Heart left ventricle (tissue), 16 donors: Measurements from ENCODE around the gene TOX2. TPM values are rescaled to one million over a fixed set of nuclear protein-coding genes. Genes with fewer than 3 reads are reported as not detected.
"Not testable (repeated sequence)": the region's sequence is repeated elsewhere in the genome, so short reads cannot be mapped to it uniquely, and the experiment has no call there.

Source experiments
- ATAC-seq, 4 donors: fragments of 200-7000 bp; cut with Tn5 transposase; one replicate each; pipeline ENCODE4 v1.9.1; 2020 to 2022; ENCODE audit warnings: moderate library complexity in 4 of 4, mild to moderate bottlenecking in 3 of 4, moderate number of reproducible peaks in 1 of 4
- DNase-seq, 5 donors: peaks; one replicate each; pipeline ENCODE4 v3.0.0-alpha.2; 2020
- H3K27ac ChIP-seq, 12 donors: fragments of 200-600 bp; sonication (generic) in 4 of 12; one replicate each; pipeline versions ENCODE4 v1.5.0 to v1.8.0; 2016 to 2022; ENCODE audit warnings: mild to moderate bottlenecking in 2 of 12
- H3K27me3 ChIP-seq, 9 donors: fragments of 200-600 bp; sonication (generic) in 2 of 9; one replicate each; pipeline versions ENCODE4 v1.5.1 to v1.8.0; 2016 to 2022; ENCODE audit warnings: mild to moderate bottlenecking in 3 of 9
- H3K36me3 ChIP-seq, 9 donors: fragments of 200-600 bp; sonication (generic) in 2 of 9; one replicate each; pipeline versions ENCODE4 v1.5.0 to v1.8.0; 2018 to 2022; ENCODE audit warnings: mild to moderate bottlenecking in 2 of 9
- H3K4me1 ChIP-seq, 12 donors: fragments of 200-600 bp; sonication (generic) in 4 of 12; one replicate each; pipeline versions ENCODE4 v1.5.0 to v1.8.0; 2016 to 2022; ENCODE audit warnings: mild to moderate bottlenecking in 3 of 12
- H3K4me3 ChIP-seq, 12 donors: fragments of 200-600 bp; sonication (generic) in 4 of 12; one replicate each; pipeline versions ENCODE4 v1.5.0 to v1.8.0; 2017 to 2022; ENCODE audit warnings: mild to moderate bottlenecking in 9 of 12, moderate library complexity in 4 of 12
- H3K9me3 ChIP-seq, 12 donors: fragments of 200-600 bp; sonication (generic) in 4 of 12; one replicate each; pipeline versions ENCODE4 v1.5.0 to v1.8.0; 2016 to 2022; ENCODE audit warnings: mild to moderate bottlenecking in 1 of 12
- CTCF ChIP-seq, 12 donors: fragments of 200-600 bp; sonication (generic) in 4 of 12; IDR thresholded peaks; one replicate each; pipeline versions ENCODE4 v1.5.0 to v1.8.0; 2018 to 2022; ENCODE audit warnings: antibody characterized with exemption in 12 of 12, mild to moderate bottlenecking in 5 of 12
- POLR2A ChIP-seq, 2 donors: fragments of 450-650 bp; IDR thresholded peaks; one replicate each; pipeline ENCODE4 v1.6.1; 2017; ENCODE audit warnings: antibody characterized with exemption in 2 of 2, mild to moderate bottlenecking in 2 of 2, moderate library complexity in 2 of 2
- whole genome bisulfite sequencing, 4 donors: extraction: QIAGEN DNeasy Blood & Tissue Kit in 2 of 4; methylation state at CpG; one replicate each; pipeline versions ENCODE4 v1.1.5 to v1.1.7; 2013 to 2018; 5-methylcytosine and 5-hydroxymethylcytosine counted together
- intact Hi-C, 10 donors: fragments of 100-400 bp; cut with DNase I; formaldehyde crosslinking; loops; one replicate each; pipeline versions ENCODE4 v1.11.1 to v1.14.2; 2022
- polyA plus RNA-seq, 2 donors: library from polyadenylated mRNA; stranded (reverse); fragments of 200-250 nt; gene quantifications; one replicate each; pipeline ENCODE4 v1.2.3, GENCODE V29; 2013
- total RNA-seq, 9 donors: library from RNA; depleted of rRNA in 2 of 9; stranded (reverse); fragments of >200 nt in 2 of 9; fragmentation: NEBNext Ultra II Directional in 3 of 9; extraction: Animal tissue kit (Norgen Biotek cat#: 25700) in 3 of 9; gene quantifications; one replicate each; pipeline versions ENCODE4 v1.1.0 to v1.2.4, GENCODE V29; 2016 to 2023
- donor health status: ischemic (EF 13 %, LVEDD 7.1; RV severe dilation, severe dysfunction).
- donor health status: healthy with polysubstance abuse.
- donor health status: DM: no; HTN: yes; CAD: no.
- donor health status: DM: no; HTN: no; CAD: no.
- donor health status: ischemic (EF 25% LVEDD 6.9; RV normal size, moderate dysfunction).
- donor health status: ischemic (EF 25% LVEDD 5.7; RV mildly dilated, moderate dysfunction).
- donor health status: healthy.
- donor health status: DM: yes; HTN: yes; CAD: no.
- donor health status: ischemic (EF 35%, LVEDD 5.7; RV mildly dilated, moderate dysfunction).
- donor health status: nonischemic (EF 11% LVEDD 7.7; RV severe dilation, severe dysfunction).
- donor health status: DM: yes; HTN: yes; CAD: no.
- donor health status: PGD.
- donor health status: ischemic (EF 29% LVEDD 5.4; RV normal size, mild dysfunction).
- donor health status: nonischemic (EF 23%, LVEDD 6.1; RV moderate dilation, normal function).

Gene TOX2
- total and polyA plus RNA-seq, 11 donors = 0.53 to 3.0 (median 0.91) TPM

DNA sequence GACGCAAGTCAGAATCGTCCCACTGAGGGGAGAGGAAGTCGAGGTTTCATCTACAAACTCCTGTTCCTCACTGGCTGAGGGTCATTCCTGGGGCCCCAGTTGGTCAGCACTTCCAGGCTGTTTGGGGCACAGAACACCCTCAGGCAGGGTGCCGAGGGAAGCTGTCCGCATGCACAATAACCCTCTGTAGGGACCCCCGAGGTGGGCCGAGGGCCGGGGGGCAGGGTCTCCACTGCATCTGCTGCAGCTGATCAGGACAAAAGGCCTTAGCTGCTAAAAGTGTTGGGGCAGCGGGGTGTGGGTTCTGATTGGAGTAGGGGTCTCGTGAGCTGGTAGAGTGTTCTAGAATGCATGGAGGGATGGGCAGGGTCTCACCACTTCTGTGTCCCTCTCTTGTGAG lies 125.1 kb downstream of the TOX2 start:
- no peak for TF ChIP-seq CTCF (IDR thresholded peaks at IDR 0.05)
- TF ChIP-seq POLR2A (IDR thresholded peaks at IDR 0.05) = no peak
- ATAC-seq (no peak), DNase-seq (peak in 1 of 5 donors; percentile 12)
- Histone ChIP-seq H3K4me1 (peaks cover 0 to 3% (median 0%) of the 10 kb centered on the region in 12 donors), H3K4me3 (no peak overlapping the region), H3K36me3 (no peaks in the 10 kb centered on the region), H3K27ac (no peak overlapping the region), H3K27me3 (peaks cover 0 to 39% (median 8%) of the 10 kb centered on the region in 9 donors), H3K9me3 (no peaks in the 10 kb centered on the region)
- intact Hi-C loops = no loop called here
- WGBS, 4 donors = 75 to 87% (median 76%) methylated on average over 7 to 10 of the region's 10 CpGs

DNA sequence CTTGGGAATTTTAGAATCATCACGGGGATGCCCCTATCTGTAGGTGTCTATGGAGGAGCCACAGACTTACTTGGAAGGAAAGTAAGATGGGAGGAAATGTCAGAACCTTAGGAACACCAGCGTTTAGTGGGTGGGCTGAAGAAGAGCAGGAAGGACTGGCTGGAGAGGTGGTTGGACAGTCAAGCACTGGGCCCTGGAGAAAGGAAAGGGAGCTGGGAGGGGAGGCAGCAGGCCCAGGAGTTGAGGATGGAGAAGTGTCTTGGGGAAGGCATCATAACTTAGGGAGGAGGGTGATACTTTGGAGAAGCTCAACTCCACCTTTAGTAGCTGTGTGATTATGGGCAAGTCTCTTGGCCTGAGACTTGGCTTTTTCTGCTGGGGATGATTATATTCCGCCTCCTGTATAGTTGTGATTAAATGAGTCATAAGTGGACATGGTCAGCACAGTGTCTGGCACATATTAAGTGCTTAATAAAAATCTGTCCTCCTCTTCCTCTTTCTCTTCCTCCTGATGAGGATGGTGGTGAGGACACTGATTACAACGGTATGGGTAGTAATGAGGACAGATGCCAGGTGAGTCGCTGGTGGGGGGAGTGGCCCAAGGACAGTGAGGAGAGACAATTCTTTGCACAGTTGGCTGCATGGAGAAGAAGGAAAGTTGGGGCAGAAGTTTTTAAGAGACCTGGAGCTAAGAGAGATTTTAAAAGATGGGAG lies 125.7 kb downstream of the TOX2 start:
- H3K27ac ChIP-seq = no peak overlapping the region
- no peak for TF ChIP-seq POLR2A (IDR thresholded peaks at IDR 0.05)
- TF ChIP-seq CTCF (IDR thresholded peaks at IDR 0.05) = no peak
- H3K27me3 ChIP-seq = peaks cover 0 to 40% (median 8%) of the 10 kb centered on the region in 9 donors
- intact Hi-C loops = no loop called here
- no peaks in the 10 kb centered on the region for H3K36me3 ChIP-seq
- no peaks in the 10 kb centered on the region for H3K9me3 ChIP-seq
- DNase-seq = peak in 1 of 5 donors; percentile 5
- H3K4me3 ChIP-seq = no peak overlapping the region
- peaks cover 0 to 3% (median 0%) of the 10 kb centered on the region in 12 donors for H3K4me1 ChIP-seq
- WGBS, 4 donors = 81 to 89% (median 83%) methylated on average over 5 of the region's 5 CpGs
- ATAC-seq = no peak

- Histone ChIP-seq H3K27me3 (peaks cover 0 to 40% (median 8%) of the 10 kb centered on the region in 9 donors), H3K9me3 (no peaks in the 10 kb centered on the region), H3K4me1 (peaks cover 0 to 3% (median 0%) of the 10 kb centered on the region in 12 donors), H3K27ac (no peak overlapping the region), H3K36me3 (no peaks in the 10 kb centered on the region), H3K4me3 (no peak overlapping the region)
- WGBS, 4 donors = 81 to 87% (median 83%) methylated on average over 8 of the region's 8 CpGs
- ATAC-seq = no peak
- TF ChIP-seq POLR2A (IDR thresholded peaks at IDR 0.05) = no peak
- no peak for TF ChIP-seq CTCF (IDR thresholded peaks at IDR 0.05)
- intact Hi-C loops = no loop called here
- DNase-seq = peak in 1 of 5 donors; percentile 12
These were observed 126.3 kb downstream of the TOX2 start for GRCh38 chr20:44041001-44041400.

DNA sequence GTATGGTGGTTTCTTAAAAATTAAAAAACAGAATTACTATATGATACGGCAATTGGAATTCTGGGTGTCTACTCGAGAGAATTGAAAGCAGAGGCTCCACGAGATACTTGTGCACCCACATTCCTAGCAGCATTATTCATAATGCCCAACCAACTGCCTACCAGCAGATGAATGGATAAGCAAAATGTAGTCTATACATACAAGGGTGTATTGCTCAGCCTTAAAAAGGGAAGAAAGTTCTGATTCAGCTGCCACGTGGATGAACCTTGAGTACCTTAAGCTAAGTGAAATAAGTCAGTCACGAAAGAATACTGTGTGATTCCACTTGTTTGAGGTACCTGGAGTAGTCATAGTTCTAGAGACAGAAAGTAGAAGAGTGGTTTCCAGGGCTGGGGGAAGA lies 130.1 kb downstream of the TOX2 start:
- H3K27me3 ChIP-seq = peaks cover 0 to 12% (median 0%) of the 10 kb centered on the region in 9 donors
- ATAC-seq, intact Hi-C loops, H3K4me1 ChIP-seq, H3K27ac ChIP-seq, H3K9me3 ChIP-seq, DNase-seq, H3K4me3 ChIP-seq, H3K36me3 ChIP-seq: not testable (repeated sequence)
- 82 to 91% (median 91%) methylated on average over 5 of the region's 5 CpGs for WGBS, 4 donors

GRCh38 chr20:44050327-44050726 lies 135.7 kb downstream of the TOX2 start:
- Histone ChIP-seq H3K36me3 (no peaks in the 10 kb centered on the region), H3K27ac (no peak overlapping the region), H3K4me1 (no peaks in the 10 kb centered on the region), H3K4me3 (no peak overlapping the region), H3K9me3 (no peaks in the 10 kb centered on the region), H3K27me3 (no peaks in the 10 kb centered on the region)
- no peak for ATAC-seq
- intact Hi-C loops = no loop called here
- 75 to 85% (median 82%) methylated on average over 2 of the region's 2 CpGs for WGBS, 4 donors
- no peak for TF ChIP-seq CTCF (IDR thresholded peaks at IDR 0.05)
- TF ChIP-seq POLR2A (IDR thresholded peaks at IDR 0.05) = no peak
- DNase-seq = no peak
